Measurements from ENCODE around the gene PLEKHA1. TPM values are rescaled to one million over a fixed set of nuclear protein-coding genes. Genes with fewer than 3 reads are reported as not detected.

The PLEKHA1 gene
- total and polyA plus RNA-seq, 2 experiments from 2014 or later = 54.0 to 62.6 TPM

GRCh38 chr10:122466951-122467381 is 92.5 kb downstream of the PLEKHA1 start:
- H3K27me3 ChIP-seq = peaks cover 34% of the 10 kb centered on the region
- no peak for DNase-seq (ENCODE audit: low spot score)
- no peak overlapping the region for H3K27ac ChIP-seq
- no peaks in the 10 kb centered on the region for H3K9me2 ChIP-seq (replicated peaks; ENCODE audit: insufficient read depth)
- H3K36me3 ChIP-seq (replicated peaks; ENCODE audit: insufficient read depth, low read depth) = no peaks in the 10 kb centered on the region
- no peaks in the 10 kb centered on the region for H3K4me1 ChIP-seq (ENCODE audit: insufficient read depth)
- H3K4me2 ChIP-seq = no peak overlapping the region
- H3K9me3 ChIP-seq (ENCODE audit: low read depth) = no peaks in the 10 kb centered on the region
- H4K20me1 ChIP-seq (ENCODE audit: insufficient read depth, poor library complexity, severe bottlenecking) = no peaks in the 10 kb centered on the region
- TF ChIP-seq CTCF (IDR thresholded peaks at IDR 0.05; ENCODE audit: poor library complexity) (no peak), EZH2 (IDR thresholded peaks at IDR 0.05; ENCODE audit: borderline replicate concordance) (no peak), EZH2phosphoT487 (IDR thresholded peaks at IDR 0.05; ENCODE audit: low read depth, severe bottlenecking, unreplicated experiment) (no peak)
- H3K79me2 ChIP-seq = no peaks in the 10 kb centered on the region
- no peak overlapping the region for H3K4me3 ChIP-seq
- WGBS (ENCODE audit: low lambda C conversion rate, missing lambda C conversion rate) = 92% methylated on average over 8 of the region's 8 CpGs
- H2AFZ ChIP-seq = no peak overlapping the region

- no peaks in the 10 kb centered on the region for H3K9me3 ChIP-seq (ENCODE audit: low read depth)
- H3K27me3 ChIP-seq = peaks cover 26% of the 10 kb centered on the region
- no peak overlapping the region for H3K4me2 ChIP-seq
- TF ChIP-seq EZH2phosphoT487 (IDR thresholded peaks at IDR 0.05; ENCODE audit: low read depth, severe bottlenecking, unreplicated experiment) = no peak
- no peak overlapping the region for H3K4me3 ChIP-seq
- no peaks in the 10 kb centered on the region for H3K79me2 ChIP-seq
- H4K20me1 ChIP-seq (ENCODE audit: insufficient read depth, poor library complexity, severe bottlenecking) = no peaks in the 10 kb centered on the region
- DNase-seq (ENCODE audit: low spot score) = no peak
- H3K36me3 ChIP-seq (replicated peaks; ENCODE audit: insufficient read depth, low read depth) = no peaks in the 10 kb centered on the region
- no peak overlapping the region for H2AFZ ChIP-seq
- H3K27ac ChIP-seq = no peak overlapping the region
- no peaks in the 10 kb centered on the region for H3K9me2 ChIP-seq (replicated peaks; ENCODE audit: insufficient read depth)
- 97% methylated on average over 6 of the region's 6 CpGs for WGBS (ENCODE audit: low lambda C conversion rate, missing lambda C conversion rate)
- H3K4me1 ChIP-seq (ENCODE audit: insufficient read depth) = no peaks in the 10 kb centered on the region
These were observed 93.2 kb downstream of the PLEKHA1 start for GRCh38 chr10:122467701-122468100.

- 95% methylated on average over 4 of the region's 5 CpGs for WGBS (ENCODE audit: low lambda C conversion rate, missing lambda C conversion rate)
- H2AFZ ChIP-seq = no peak overlapping the region
- H3K4me3 ChIP-seq = no peak overlapping the region
- no peak for DNase-seq (ENCODE audit: low spot score)
- H4K20me1 ChIP-seq (ENCODE audit: insufficient read depth, poor library complexity, severe bottlenecking) = no peaks in the 10 kb centered on the region
- H3K9me2 ChIP-seq (replicated peaks; ENCODE audit: insufficient read depth) = no peaks in the 10 kb centered on the region
- H3K9me3 ChIP-seq (ENCODE audit: low read depth) = no peaks in the 10 kb centered on the region
- no peaks in the 10 kb centered on the region for H3K4me1 ChIP-seq (ENCODE audit: insufficient read depth)
- H3K27ac ChIP-seq = peak overlapping the region; percentile 37
- TF ChIP-seq CTCF (IDR thresholded peaks at IDR 0.05; ENCODE audit: poor library complexity) (no peak), EZH2phosphoT487 (IDR thresholded peaks at IDR 0.05; ENCODE audit: low read depth, severe bottlenecking, unreplicated experiment) (no peak), EZH2 (IDR thresholded peaks at IDR 0.05; ENCODE audit: borderline replicate concordance) (no peak)
- no peak overlapping the region for H3K4me2 ChIP-seq
- peaks cover 20% of the 10 kb centered on the region for H3K27me3 ChIP-seq
- no peaks in the 10 kb centered on the region for H3K79me2 ChIP-seq
- no peaks in the 10 kb centered on the region for H3K36me3 ChIP-seq (replicated peaks; ENCODE audit: insufficient read depth, low read depth)
These were observed 93.9 kb downstream of the PLEKHA1 start for GRCh38 chr10:122468307-122468925.

- TF ChIP-seq EZH2 (IDR thresholded peaks at IDR 0.05; ENCODE audit: borderline replicate concordance) = no peak
- TF ChIP-seq CTCF (IDR thresholded peaks at IDR 0.05; ENCODE audit: poor library complexity) = no peak
- no peak for TF ChIP-seq EZH2phosphoT487 (IDR thresholded peaks at IDR 0.05; ENCODE audit: low read depth, severe bottlenecking, unreplicated experiment)
- Histone ChIP-seq H3K36me3 (replicated peaks; ENCODE audit: insufficient read depth, low read depth) (no peaks in the 10 kb centered on the region), H2AFZ (no peak overlapping the region), H3K4me3 (no peak overlapping the region), H3K9me2 (replicated peaks; ENCODE audit: insufficient read depth) (no peaks in the 10 kb centered on the region), H3K27ac (peak overlapping the region; percentile 64), H3K4me1 (ENCODE audit: insufficient read depth) (peaks cover 2% of the 10 kb centered on the region), H4K20me1 (ENCODE audit: insufficient read depth, poor library complexity, severe bottlenecking) (no peaks in the 10 kb centered on the region), H3K27me3 (peaks cover 13% of the 10 kb centered on the region), H3K79me2 (no peaks in the 10 kb centered on the region), H3K4me2 (no peak overlapping the region), H3K9me3 (ENCODE audit: low read depth) (no peaks in the 10 kb centered on the region)
- DNase-seq (ENCODE audit: low spot score) = peak; percentile 58
- 75% methylated on average over 11 of the region's 11 CpGs for WGBS (ENCODE audit: low lambda C conversion rate, missing lambda C conversion rate)
These were observed 94.6 kb downstream of the PLEKHA1 start for GRCh38 chr10:122468926-122469781.
